Kidney (tissue), 22 donors: Measurements from ENCODE around the gene CHST3. TPM values are rescaled to one million over a fixed set of nuclear protein-coding genes. Genes with fewer than 3 reads are reported as not detected.
"Not testable (repeated sequence)": the region's sequence is repeated elsewhere in the genome, so short reads cannot be mapped to it uniquely, and the experiment has no call there.

Experiments used
- DNase-seq, 5 donors: peaks; one replicate each; pipeline ENCODE4 v3.0.0-alpha.2; 2013 to 2020
- FAIRE-seq: peaks from 2 replicates; lab custom pipeline; 2012; peaks lifted over from hg19 to GRCh38; lab: Jason Lieb, UNC
- H3K27ac ChIP-seq, 2 donors: one replicate each; pipeline ENCODE4 v1.7.0; 2013; ENCODE audit warnings: low read depth in 2 of 2, low read length in 2 of 2, inconsistent platforms in 1 of 2
- H3K27me3 ChIP-seq: one replicate; pipeline ENCODE4 v1.7.1; 2013; ENCODE audit warnings: low read length, inconsistent platforms; ENCODE audit not compliant: control insufficient read depth, insufficient read depth
- H3K36me3 ChIP-seq, 3 donors: one replicate each; pipeline versions ENCODE4 v1.7.0 to v1.7.1; 2013; ENCODE audit warnings: low read length in 3 of 3, control low read depth in 1 of 3, inconsistent platforms in 1 of 3; ENCODE audit not compliant: insufficient read depth in 3 of 3, control insufficient read depth in 2 of 3
- H3K4me1 ChIP-seq, 3 donors: one replicate each; pipeline versions ENCODE4 v1.7.0 to v1.7.1; 2013; ENCODE audit warnings: low read length in 3 of 3, inconsistent platforms in 1 of 3, low read depth in 1 of 3; ENCODE audit not compliant: control insufficient read depth in 2 of 3, insufficient read depth in 2 of 3
- H3K4me3 ChIP-seq, 3 donors: one replicate each; pipeline versions ENCODE4 v1.7.0 to v1.8.1; 2013; ENCODE audit warnings: low read length in 3 of 3, control low read depth in 1 of 3, inconsistent platforms in 1 of 3
- H3K9ac ChIP-seq, 3 donors: one replicate each; pipeline versions ENCODE4 v1.7.0 to v1.7.1; 2013; ENCODE audit warnings: low read length in 3 of 3, control low read depth in 1 of 3, inconsistent platforms in 1 of 3
- H3K9me3 ChIP-seq, 3 donors: one replicate each; pipeline versions ENCODE4 v1.7.0 to v1.7.1; 2013; ENCODE audit warnings: low read length in 3 of 3, control low read depth in 1 of 3, inconsistent platforms in 1 of 3; ENCODE audit not compliant: control insufficient read depth in 2 of 3, insufficient read depth in 1 of 3
- intact Hi-C: fragments of 100-400 bp; cut with DNase I; formaldehyde crosslinking; loops from one replicate; pipeline ENCODE4 v1.11.1; 2022
- long read RNA-seq, 10 donors: library from polyadenylated mRNA in 1 of 10; unstranded in 1 of 10; transcript quantifications; one replicate each; pipeline ENCODE4 v2.0.0 and lab custom pipeline, GENCODE V29; 2021 to 2026
- polyA plus RNA-seq: library from polyadenylated mRNA; stranded (reverse); fragments of 350-450 nt; fragmentation: Illumina TruSeq; extraction: RNeasy Lipid Tissue Mini Kit (QIAGEN cat#74804); gene quantifications from one replicate; pipeline ENCODE4 v1.2.3, GENCODE V29; 2014; ENCODE audit warnings: low read depth, low replicate concordance; ENCODE audit not compliant: insufficient read depth
- total RNA-seq: library from RNA; stranded (reverse); fragmentation: NEBNext Ultra II Directional; extraction: Animal tissue kit (Norgen Biotek cat#: 25700); gene quantifications from one replicate; pipeline ENCODE4 v1.2.1, GENCODE V29; 2021
- TF ChIP-seq, protein P1 (sequence below): IDR thresholded peaks from 3 replicates; pipeline ENCODE4 v1.5.1; 2012; ENCODE audit warnings: mild to moderate bottlenecking, moderate library complexity, borderline replicate concordance; ENCODE audit not compliant: insufficient read depth; ENCODE audit errors: extremely low read depth
- donor health status: control.
- donor health status: control.
- donor health status: control.
- donor health status: control.
- donor health status: control.
- donor health status: DM: yes; HTN: yes; CAD: no.
- donor health status: Normal renal cell carcinoma (clear cell type).

The CHST3 gene, protein sequence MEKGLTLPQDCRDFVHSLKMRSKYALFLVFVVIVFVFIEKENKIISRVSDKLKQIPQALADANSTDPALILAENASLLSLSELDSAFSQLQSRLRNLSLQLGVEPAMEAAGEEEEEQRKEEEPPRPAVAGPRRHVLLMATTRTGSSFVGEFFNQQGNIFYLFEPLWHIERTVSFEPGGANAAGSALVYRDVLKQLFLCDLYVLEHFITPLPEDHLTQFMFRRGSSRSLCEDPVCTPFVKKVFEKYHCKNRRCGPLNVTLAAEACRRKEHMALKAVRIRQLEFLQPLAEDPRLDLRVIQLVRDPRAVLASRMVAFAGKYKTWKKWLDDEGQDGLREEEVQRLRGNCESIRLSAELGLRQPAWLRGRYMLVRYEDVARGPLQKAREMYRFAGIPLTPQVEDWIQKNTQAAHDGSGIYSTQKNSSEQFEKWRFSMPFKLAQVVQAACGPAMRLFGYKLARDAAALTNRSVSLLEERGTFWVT
- total RNA-seq (31.5 TPM), polyA plus RNA-seq (9.1 TPM)
- long read RNA-seq, donor 1, result 0 reads
- long read RNA-seq, donor 2, full-length matches to known transcripts, result 2 of 2 reads
- long read RNA-seq, donor 2, partial matches to known transcripts, result 0 of 2 reads
- long read RNA-seq, donor 2, other reads (novel, unspliced or antisense), result 0 of 2 reads
- long read RNA-seq, donor 3, full-length matches to known transcripts, result 2 of 2 reads
- long read RNA-seq, donor 3, partial matches to known transcripts, result 0 of 2 reads
- long read RNA-seq, donor 3, other reads (novel, unspliced or antisense), result 0 of 2 reads
- long read RNA-seq, donor 4, full-length matches to known transcripts, result 2 of 2 reads
- long read RNA-seq, donor 4, partial matches to known transcripts, result 0 of 2 reads
- long read RNA-seq, donor 4, other reads (novel, unspliced or antisense), result 0 of 2 reads
- long read RNA-seq, donor 5, result 0 reads
- long read RNA-seq, donor 6, result 0 reads
- long read RNA-seq, donor 7, full-length matches to known transcripts, result 1 of 23 reads
- long read RNA-seq, donor 7, partial matches to known transcripts, result 1 of 23 reads
- long read RNA-seq, donor 7, other reads (novel, unspliced or antisense), result 21 of 23 reads
- long read RNA-seq, donor 8, full-length matches to known transcripts, result 2 of 2 reads
- long read RNA-seq, donor 8, partial matches to known transcripts, result 0 of 2 reads
- long read RNA-seq, donor 8, other reads (novel, unspliced or antisense), result 0 of 2 reads
- long read RNA-seq, donor 9, full-length matches to known transcripts, result 1 of 1 reads
- long read RNA-seq, donor 9, partial matches to known transcripts, result 0 of 1 reads
- long read RNA-seq, donor 9, other reads (novel, unspliced or antisense), result 0 of 1 reads
- long read RNA-seq, donor 10, full-length matches to known transcripts, result 4 of 4 reads
- long read RNA-seq, donor 10, partial matches to known transcripts, result 0 of 4 reads
- long read RNA-seq, donor 10, other reads (novel, unspliced or antisense), result 0 of 4 reads

DNA sequence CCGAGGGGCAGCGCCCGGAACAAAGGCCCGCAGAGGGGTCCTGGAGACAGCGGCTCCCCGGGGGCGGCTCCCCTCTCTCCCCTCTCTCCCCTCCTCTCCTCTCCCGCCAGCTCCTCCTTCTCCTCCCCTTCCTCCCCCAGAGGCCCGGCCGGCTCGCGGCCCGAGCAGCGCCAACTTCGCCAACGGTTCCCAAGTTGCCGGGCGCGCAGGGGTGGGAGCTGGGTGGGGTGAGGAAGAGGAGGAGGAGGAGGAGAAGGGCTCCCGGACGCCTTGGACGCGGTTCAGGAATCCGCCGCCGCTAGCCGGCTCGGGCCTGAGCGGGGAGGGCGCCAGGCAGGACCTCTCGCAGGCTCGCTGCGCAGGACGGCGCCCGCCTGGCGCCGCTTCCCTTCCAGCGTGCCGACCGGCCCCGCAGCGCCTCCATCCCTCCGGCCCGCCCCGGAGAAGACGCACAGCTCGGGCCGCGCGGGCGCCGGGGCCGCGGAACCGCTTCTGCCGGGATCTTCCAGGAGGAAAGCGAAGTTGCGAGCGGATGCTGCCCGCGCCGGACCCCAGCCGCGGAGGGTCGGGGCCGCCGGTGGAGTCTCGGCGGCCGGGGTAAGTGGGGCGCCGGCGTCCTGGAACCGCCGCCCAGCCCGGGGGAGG is at the start of gene CHST3:
TSS of gene CHST3 (plus strand) at position 298 of the 645 bp plus-strand sequence. CDS start 41,448 bp downstream, outside the sequence.
- peaks cover 0 to 3% (median 0%) of the 10 kb centered on the region in 3 donors for H3K36me3 ChIP-seq
- peaks cover 0 to 24% (median 20%) of the 10 kb centered on the region in 3 donors for H3K4me1 ChIP-seq
- TF ChIP-seq, protein P1, sequence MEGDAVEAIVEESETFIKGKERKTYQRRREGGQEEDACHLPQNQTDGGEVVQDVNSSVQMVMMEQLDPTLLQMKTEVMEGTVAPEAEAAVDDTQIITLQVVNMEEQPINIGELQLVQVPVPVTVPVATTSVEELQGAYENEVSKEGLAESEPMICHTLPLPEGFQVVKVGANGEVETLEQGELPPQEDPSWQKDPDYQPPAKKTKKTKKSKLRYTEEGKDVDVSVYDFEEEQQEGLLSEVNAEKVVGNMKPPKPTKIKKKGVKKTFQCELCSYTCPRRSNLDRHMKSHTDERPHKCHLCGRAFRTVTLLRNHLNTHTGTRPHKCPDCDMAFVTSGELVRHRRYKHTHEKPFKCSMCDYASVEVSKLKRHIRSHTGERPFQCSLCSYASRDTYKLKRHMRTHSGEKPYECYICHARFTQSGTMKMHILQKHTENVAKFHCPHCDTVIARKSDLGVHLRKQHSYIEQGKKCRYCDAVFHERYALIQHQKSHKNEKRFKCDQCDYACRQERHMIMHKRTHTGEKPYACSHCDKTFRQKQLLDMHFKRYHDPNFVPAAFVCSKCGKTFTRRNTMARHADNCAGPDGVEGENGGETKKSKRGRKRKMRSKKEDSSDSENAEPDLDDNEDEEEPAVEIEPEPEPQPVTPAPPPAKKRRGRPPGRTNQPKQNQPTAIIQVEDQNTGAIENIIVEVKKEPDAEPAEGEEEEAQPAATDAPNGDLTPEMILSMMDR, result no peak
- FAIRE-seq (no peak), DNase-seq (peak in 4 of 5 donors; percentile 74 to 93 (median 84))
- H3K27me3 ChIP-seq, result no peaks in the 10 kb centered on the region
- no peaks in the 10 kb centered on the region for H3K9me3 ChIP-seq
- intact Hi-C loops, result no loop called here
- H3K9ac ChIP-seq, result peak within 1 kb of the TSS; percentile 48 to 92 (median 92)
- H3K27ac ChIP-seq, result peak within 1 kb of the TSS; percentile 93 to 94
- peak within 1 kb of the TSS; percentile 66 to 91 (median 75) for H3K4me3 ChIP-seq

DNA sequence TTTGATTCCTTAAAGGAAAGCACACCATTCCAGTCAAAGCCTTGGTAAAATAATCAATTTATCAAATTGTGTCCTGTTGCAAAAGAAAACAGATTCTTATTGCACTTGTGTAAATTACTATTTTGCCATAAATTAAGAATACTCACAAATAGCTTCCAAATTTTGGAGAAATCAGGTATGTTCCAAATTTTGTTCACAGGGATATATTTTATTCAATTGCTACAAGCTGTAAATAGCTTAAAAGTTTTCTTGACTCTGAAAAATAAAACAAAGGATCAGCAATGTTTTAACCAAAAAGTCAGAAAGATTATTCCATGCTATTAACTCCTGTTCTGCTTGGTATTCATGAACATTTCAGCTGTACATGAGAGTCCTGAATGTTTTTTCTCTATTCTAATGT is 47.4 kb upstream of the CHST3 start:
- TF ChIP-seq, protein P1, result no peak
- Histone ChIP-seq H3K9ac (no peak overlapping the region), H3K4me1 (peaks cover 0 to 13% (median 7%) of the 10 kb centered on the region in 3 donors), H3K36me3 (no peaks in the 10 kb centered on the region), H3K9me3 (no peaks in the 10 kb centered on the region), H3K27ac (no peak overlapping the region), H3K4me3 (no peak overlapping the region), H3K27me3 (no peaks in the 10 kb centered on the region)
- FAIRE-seq (no peak), DNase-seq (no peak)
- intact Hi-C loops, result no loop called here

DNA sequence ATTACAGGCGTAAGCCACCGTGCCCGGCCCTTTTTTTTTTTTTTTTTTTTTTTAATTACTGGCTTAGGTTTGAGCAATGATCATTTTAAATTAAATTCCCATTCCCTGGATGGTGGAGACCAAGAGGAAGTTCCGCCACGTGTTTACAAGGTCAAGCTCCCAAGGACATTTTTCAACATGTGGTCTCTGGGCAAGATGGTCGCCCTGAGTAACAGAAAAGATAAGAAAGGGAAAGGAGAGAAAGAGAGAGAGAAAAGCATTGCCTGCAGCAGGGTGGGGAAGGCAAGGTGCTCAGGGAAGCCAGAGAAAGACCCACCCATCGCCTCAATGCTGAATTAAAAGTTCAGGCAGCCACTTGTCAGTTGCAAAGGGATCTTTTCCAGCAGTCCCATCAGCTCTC is 45.2 kb upstream of the CHST3 start:
- no peak overlapping the region for H3K27ac ChIP-seq
- FAIRE-seq, result no peak
- TF ChIP-seq, protein P1, result no peak

DNA sequence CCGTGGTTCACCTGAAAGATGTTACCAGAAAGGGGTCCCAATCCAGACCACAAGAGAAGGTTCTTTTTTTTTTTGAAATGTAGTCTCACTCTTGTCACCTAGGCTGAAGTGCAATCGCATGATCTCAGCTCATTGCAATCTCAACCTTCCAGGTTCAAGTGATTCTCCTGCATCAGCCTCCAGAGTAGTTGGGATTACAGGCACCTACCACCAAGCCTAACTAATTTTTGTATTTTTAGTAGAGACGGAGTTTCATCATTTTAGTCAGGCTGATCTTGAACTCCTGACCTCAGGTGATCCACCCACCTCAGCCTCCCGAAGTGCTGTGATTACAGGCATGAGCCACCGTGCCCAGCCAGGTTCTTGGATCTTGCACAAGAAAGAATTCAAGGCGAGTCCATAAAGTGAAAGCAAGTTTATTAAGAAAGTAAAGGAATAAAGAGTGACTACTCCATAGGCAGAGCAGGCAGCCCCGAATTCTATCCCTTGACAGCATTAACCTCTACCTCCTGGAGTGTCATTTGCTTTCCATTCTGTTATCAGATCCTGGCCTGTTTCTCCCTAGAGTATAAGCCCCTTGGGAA is 44.1 kb upstream of the CHST3 start:
- H3K4me3 ChIP-seq, result peak overlapping the region in 1 of 3 donors; percentile 11
- H3K36me3 ChIP-seq, H3K9me3 ChIP-seq, H3K27me3 ChIP-seq, H3K9ac ChIP-seq, intact Hi-C loops, DNase-seq, FAIRE-seq: not testable (repeated sequence)
- H3K27ac ChIP-seq, result peak overlapping the region in 1 of 2 donors; percentile 53
- H3K4me1 ChIP-seq, result peaks cover 0 to 17% (median 10%) of the 10 kb centered on the region in 3 donors

More for the DNA sequence above, 45.2 kb upstream of the CHST3 start:
- intact Hi-C loops, result no loop called here
- Histone ChIP-seq H3K9me3 (no peaks in the 10 kb centered on the region), H3K4me3 (no peak overlapping the region), H3K27me3 (no peaks in the 10 kb centered on the region), H3K36me3 (no peaks in the 10 kb centered on the region), H3K9ac (no peak overlapping the region), H3K4me1 (peaks cover 0 to 17% (median 10%) of the 10 kb centered on the region in 3 donors)
- DNase-seq, result no peak
